Neural cell (in vitro differentiated cells): ENCODE results near the gene BRD3OS. TPM values are rescaled to one million over a fixed set of nuclear protein-coding genes. Genes with fewer than 3 reads are reported as not detected.

Experiments
- H2AFZ ChIP-seq: fragments of 200-600, 300-800 bp; sonication (generic), shearing (Covaris generic); 2 replicates; pipeline ENCODE4 v1.6.0; 2014; ENCODE audit warnings: low read depth, mild to moderate bottlenecking, antibody characterized with exemption, low read length, moderate library complexity
- H3F3A ChIP-seq: fragments of 200-600 bp; shearing (Covaris generic); 2 replicates; pipeline ENCODE4 v1.6.1; 2016; ENCODE audit warnings: mild to moderate bottlenecking, moderate library complexity, mixed read lengths, antibody characterized with exemption, low read length; ENCODE audit not compliant: insufficient read depth, poor library complexity, severe bottlenecking
- H3K27ac ChIP-seq: fragments of 200-600, 300-800 bp; sonication (generic), shearing (Covaris generic); 2 replicates; pipeline ENCODE4 v1.5.1; 2014; ENCODE audit warnings: mild to moderate bottlenecking, low read length, moderate library complexity
- H3K27me3 ChIP-seq: fragments of 300-800, 200-600 bp; sonication (generic), shearing (Covaris generic); 2 replicates; pipeline ENCODE4 v1.6.0; 2014; ENCODE audit warnings: mild to moderate bottlenecking, low read depth, low read length, moderate library complexity; ENCODE audit not compliant: insufficient read depth
- H3K36me3 ChIP-seq: fragments of 300-800, 200-600 bp; sonication (generic), shearing (Covaris generic); 2 replicates; pipeline ENCODE4 v1.5.1; 2014; ENCODE audit warnings: mild to moderate bottlenecking, antibody characterized with exemption, low read length, moderate library complexity; ENCODE audit not compliant: insufficient read depth
- H3K4me2 ChIP-seq: fragments of 300-800, 200-600 bp; sonication (generic), shearing (Covaris generic); 2 replicates; pipeline ENCODE4 v1.6.0; 2014; ENCODE audit warnings: mild to moderate bottlenecking, low read length
- H3K4me3 ChIP-seq: fragments of 300-800, 200-600 bp; sonication (generic), shearing (Covaris generic); 2 replicates; pipeline ENCODE4 v1.5.1; 2014; ENCODE audit warnings: mild to moderate bottlenecking, low read length, moderate library complexity
- H3K79me2 ChIP-seq: fragments of 200-600 bp; shearing (Covaris generic); replicated peaks from 2 replicates; pipeline ENCODE4 v1.6.0; 2014; ENCODE audit warnings: mild to moderate bottlenecking, low read length, moderate library complexity; ENCODE audit not compliant: insufficient read depth
- H3K9ac ChIP-seq: fragments of 300-800, 200-600 bp; sonication (generic), shearing (Covaris generic); 2 replicates; pipeline ENCODE4 v1.6.1; 2016; ENCODE audit warnings: mild to moderate bottlenecking, low read length, mixed read lengths
- H3K9me2 ChIP-seq: fragments of 200-600 bp; shearing (Covaris generic); 2 replicates; pipeline ENCODE4 v1.6.1; 2016; ENCODE audit warnings: mild to moderate bottlenecking, low read length, mixed read lengths; ENCODE audit not compliant: insufficient read depth
- H3K9me3 ChIP-seq: fragments of 200-600, 300-800 bp; sonication (generic), shearing (Covaris generic); 2 replicates; pipeline ENCODE4 v1.6.1; 2016; ENCODE audit warnings: mild to moderate bottlenecking, mixed run types, low read length, moderate library complexity, mixed read lengths
- H4K20me1 ChIP-seq: fragments of 200-600 bp; shearing (Covaris generic); 2 replicates; pipeline ENCODE4 v1.6.1; 2016; ENCODE audit warnings: mild to moderate bottlenecking, mixed run types; ENCODE audit not compliant: insufficient read depth
- CTCF ChIP-seq: fragments of 450-650 bp; IDR thresholded peaks from 2 replicates; pipeline ENCODE4 v1.5.1; 2014; ENCODE audit warnings: antibody characterized with exemption, mild to moderate bottlenecking, moderate library complexity; ENCODE audit not compliant: poor library complexity, severe bottlenecking
- EP300 ChIP-seq: fragments of 450-650 bp; conservative IDR thresholded peaks from 2 replicates; pipeline ENCODE4 v1.6.1; 2014; ENCODE audit warnings: antibody characterized with exemption, mild to moderate bottlenecking, moderate library complexity; ENCODE audit not compliant: poor library complexity, severe bottlenecking
- EZH2 ChIP-seq: fragments of 200-600, 300-800 bp; shearing (Covaris generic), sonication (generic); IDR thresholded peaks from 2 replicates; pipeline ENCODE4 v1.6.1; 2014; ENCODE audit warnings: antibody characterized with exemption, low read length, borderline replicate concordance, mild to moderate bottlenecking; ENCODE audit not compliant: insufficient read depth, poor library complexity, severe bottlenecking
- MXI1 ChIP-seq: fragments of 450-650 bp; conservative IDR thresholded peaks from 2 replicates; pipeline ENCODE4 v1.6.1; 2014; ENCODE audit warnings: antibody characterized with exemption, mild to moderate bottlenecking; ENCODE audit not compliant: poor library complexity, severe bottlenecking
- RAD21 ChIP-seq: fragments of 450-650 bp; conservative IDR thresholded peaks from 2 replicates; pipeline ENCODE4 v1.6.1; 2014; ENCODE audit warnings: antibody characterized with exemption, mild to moderate bottlenecking, moderate library complexity
- REST ChIP-seq: IDR thresholded peaks from 2 replicates; pipeline ENCODE4 v1.6.1; 2012; ENCODE audit warnings: borderline replicate concordance
- SMC3 ChIP-seq: fragments of 450-650 bp; conservative IDR thresholded peaks from 2 replicates; pipeline ENCODE4 v1.6.1; 2014; ENCODE audit warnings: antibody characterized with exemption, mild to moderate bottlenecking, moderate library complexity; ENCODE audit not compliant: poor library complexity
- TAF1 ChIP-seq: IDR thresholded peaks from 2 replicates; pipeline ENCODE4 v1.6.1; 2012; ENCODE audit warnings: low read depth
- polyA plus RNA-seq: library from polyadenylated mRNA; depleted of rRNA; stranded (reverse); fragments of >200 nt; gene quantifications from 2 replicates; pipeline ENCODE4 v1.2.3, GENCODE V29; 2014

The BRD3OS gene
- polyA plus RNA-seq, 1 donor from 2014 or later: 49.5 TPM

- no peak overlapping the region for H3K9ac ChIP-seq
- H3F3A ChIP-seq: no peaks in the 10 kb centered on the region
- no peak overlapping the region for H3K27ac ChIP-seq
- H3K27me3 ChIP-seq: no peaks in the 10 kb centered on the region
- no peak for TF ChIP-seq REST
- H4K20me1 ChIP-seq: peaks cover 4% of the 10 kb centered on the region
- H3K9me2 ChIP-seq: no peaks in the 10 kb centered on the region
- no peak overlapping the region for H2AFZ ChIP-seq
- H3K36me3 ChIP-seq: no peaks in the 10 kb centered on the region
- H3K4me3 ChIP-seq: no peak overlapping the region
- H3K79me2 ChIP-seq: peaks cover 48% of the 10 kb centered on the region
- H3K4me2 ChIP-seq: no peak overlapping the region
- H3K9me3 ChIP-seq: no peaks in the 10 kb centered on the region
These were observed 42.1 kb upstream of the BRD3OS start for GRCh38 chr9:133982971-133983720.

GRCh38 chr9:133986061-133986460, 39.2 kb upstream of the BRD3OS start:
- Histone ChIP-seq H3K9me2 (no peaks in the 10 kb centered on the region), H3F3A (no peaks in the 10 kb centered on the region), H3K79me2 (peaks cover 59% of the 10 kb centered on the region), H3K27ac (no peak overlapping the region), H3K9me3 (no peaks in the 10 kb centered on the region), H3K4me3 (no peak overlapping the region), H3K36me3 (no peaks in the 10 kb centered on the region), H3K27me3 (no peaks in the 10 kb centered on the region), H3K4me2 (no peak overlapping the region), H4K20me1 (peaks cover 4% of the 10 kb centered on the region), H3K9ac (no peak overlapping the region), H2AFZ (no peak overlapping the region)
- TF ChIP-seq CTCF: no peak
- TF ChIP-seq TAF1: no peak
- no peak for TF ChIP-seq SMC3
- TF ChIP-seq MXI1: no peak
- no peak for TF ChIP-seq EZH2
- no peak for TF ChIP-seq REST
- TF ChIP-seq EP300: no peak
- TF ChIP-seq RAD21: no peak
